SK-N-SH treated with all-trans-retinoic acid at 6 μM for 48 hours (cell line): Measurements from ENCODE around the gene PRKCE.

ENCODE experiments used
- ESRRG ChIP-seq: fragments of 250-450 bp; sonication (Bioruptor Pico); IDR thresholded peaks from 2 replicates; pipeline ENCODE4 v1.6.1; 2021; ENCODE audit warnings: mild to moderate bottlenecking
- RARB ChIP-seq: fragments of 250-450 bp; sonication (Bioruptor Pico); IDR thresholded peaks from 2 replicates; pipeline ENCODE4 v1.8.0; 2021; ENCODE audit warnings: mild to moderate bottlenecking, moderate library complexity
- TCF4 ChIP-seq: fragments of 250-450 bp; sonication (Bioruptor Pico); IDR thresholded peaks from 2 replicates; pipeline ENCODE4 v1.8.0; 2021; ENCODE audit warnings: mild to moderate bottlenecking, moderate library complexity, borderline replicate concordance
- ZFP3 ChIP-seq: fragments of 250-450 bp; sonication (Bioruptor Pico); IDR thresholded peaks from 2 replicates; pipeline ENCODE4 v1.5.0; 2020; ENCODE audit warnings: mild to moderate bottlenecking, moderate library complexity
- ZFP30 ChIP-seq: fragments of 450-650 bp; formaldehyde crosslinking; IDR thresholded peaks from 2 replicates; pipeline ENCODE4 v1.5.0; 2022; ENCODE audit warnings: mild to moderate bottlenecking, moderate library complexity
- ZNF8 ChIP-seq: fragments of 450-650 bp; formaldehyde crosslinking; IDR thresholded peaks from 2 replicates; pipeline ENCODE4 v1.5.0; 2020; ENCODE audit warnings: mild to moderate bottlenecking, moderate library complexity

- no peak for TF ChIP-seq ZFP30 (CRISPR knock-in tag)
- TF ChIP-seq ZNF8 (CRISPR knock-in tag): no peak
- TF ChIP-seq TCF4: no peak
- no peak for TF ChIP-seq ESRRG (CRISPR knock-in tag)
- TF ChIP-seq ZFP3 (CRISPR knock-in tag): no peak
- no peak for TF ChIP-seq RARB (CRISPR knock-in tag)
These were observed 236.7 kb downstream of the PRKCE start for GRCh38 chr2:45888167-45888566.
